ENCODE results near the gene TPK1. TPM values are rescaled to one million over a fixed set of nuclear protein-coding genes. Genes with fewer than 3 reads are reported as not detected.

TPK1 gene
- total RNA-seq, 4 donors from 2014 or later: 2.5 to 22.7 (median 18.7) TPM

- H3K4me1 ChIP-seq: no peaks in the 10 kb centered on the region
- no peak for TF ChIP-seq CTCF (IDR thresholded peaks at IDR 0.05)
- no peak for TF ChIP-seq POLR2A (IDR thresholded peaks at IDR 0.05)
- no peaks in the 10 kb centered on the region for H3K36me3 ChIP-seq
- H3K27me3 ChIP-seq: no peaks in the 10 kb centered on the region
- no peaks in the 10 kb centered on the region for H3K9me3 ChIP-seq
- no peak overlapping the region for H3K27ac ChIP-seq
- DNase-seq: no peak
- H3K4me3 ChIP-seq: no peak overlapping the region
These were observed 58.6 kb downstream of the TPK1 start for GRCh38 chr7:144777005-144777839.

- TF ChIP-seq CTCF (IDR thresholded peaks at IDR 0.05) (no peak), POLR2A (IDR thresholded peaks at IDR 0.05) (no peak)
- Histone ChIP-seq H3K27me3 (no peaks in the 10 kb centered on the region), H3K4me3 (no peak overlapping the region), H3K4me1 (no peaks in the 10 kb centered on the region), H3K36me3 (no peaks in the 10 kb centered on the region), H3K9me3 (no peaks in the 10 kb centered on the region), H3K27ac (no peak overlapping the region)
- DNase-seq: no peak
These were observed 59.4 kb downstream of the TPK1 start for GRCh38 chr7:144776447-144776846.

GRCh38 chr7:144775749-144776148, 60.1 kb downstream of the TPK1 start:
- no peak for DNase-seq
- no peak overlapping the region for H3K27ac ChIP-seq
- no peaks in the 10 kb centered on the region for H3K9me3 ChIP-seq
- H3K27me3 ChIP-seq: no peaks in the 10 kb centered on the region
- no peak for TF ChIP-seq POLR2A (IDR thresholded peaks at IDR 0.05)
- no peak for TF ChIP-seq CTCF (IDR thresholded peaks at IDR 0.05)
- H3K4me1 ChIP-seq: no peaks in the 10 kb centered on the region
- H3K4me3 ChIP-seq: no peak overlapping the region
- H3K36me3 ChIP-seq: no peaks in the 10 kb centered on the region

GRCh38 chr7:144771927-144772326, 63.9 kb downstream of the TPK1 start:
- no peaks in the 10 kb centered on the region for H3K9me3 ChIP-seq
- TF ChIP-seq CTCF (IDR thresholded peaks at IDR 0.05) (no peak), POLR2A (IDR thresholded peaks at IDR 0.05) (no peak)
- H3K36me3 ChIP-seq: no peaks in the 10 kb centered on the region
- no peak overlapping the region for H3K4me3 ChIP-seq
- DNase-seq: no peak
- H3K27ac ChIP-seq: no peak overlapping the region
- no peaks in the 10 kb centered on the region for H3K4me1 ChIP-seq
- H3K27me3 ChIP-seq: no peaks in the 10 kb centered on the region

GRCh38 chr7:144771174-144771573, 64.7 kb downstream of the TPK1 start:
- H3K4me3 ChIP-seq: no peak overlapping the region
- DNase-seq: no peak
- no peaks in the 10 kb centered on the region for H3K9me3 ChIP-seq
- no peaks in the 10 kb centered on the region for H3K4me1 ChIP-seq
- H3K36me3 ChIP-seq: no peaks in the 10 kb centered on the region
- no peak overlapping the region for H3K27ac ChIP-seq
- TF ChIP-seq POLR2A (IDR thresholded peaks at IDR 0.05) (no peak), CTCF (IDR thresholded peaks at IDR 0.05) (no peak)
- no peaks in the 10 kb centered on the region for H3K27me3 ChIP-seq

All from Peyer's patch (tissue), 4 donors.